GM12864 (cell line): Measurements from ENCODE around the gene OR13C4.

Experiments
- DNase-seq: peaks from one replicate; pipeline ENCODE4 v3.0.0-alpha.2; 2011; ENCODE audit warnings: low read depth
- H3K4me3 ChIP-seq: 2 replicates; pipeline ENCODE4 v1.5.1; 2011; ENCODE audit warnings: mild to moderate bottlenecking, low read depth, low read length, control low read depth
- TF ChIP-seq, protein P1 (sequence below): IDR thresholded peaks from 2 replicates; pipeline ENCODE4 v1.5.1; 2011; ENCODE audit warnings: low read depth, mild to moderate bottlenecking, moderate library complexity, low read length, control low read depth, inconsistent platforms; ENCODE audit errors: missing control alignments

OR13C4 gene

DNA sequence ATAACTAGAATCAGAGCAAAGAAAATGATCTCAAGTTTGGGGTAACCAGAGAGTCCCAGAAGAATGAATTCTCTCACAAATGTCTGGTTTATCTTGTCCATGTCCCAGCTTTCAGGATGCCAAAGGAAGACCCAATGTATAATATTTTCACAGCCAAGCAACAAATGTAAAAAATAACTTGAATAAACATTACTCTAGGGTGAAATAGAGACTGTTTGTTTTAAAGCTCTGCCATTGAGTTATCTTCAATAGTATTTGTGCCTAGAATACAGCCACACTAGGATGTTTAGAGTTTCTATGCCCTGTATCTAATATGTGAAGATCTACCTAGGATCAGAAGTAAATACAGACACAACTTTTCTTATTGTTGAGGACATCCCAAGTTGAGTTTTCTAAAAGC lies at the start of gene OR13C4:
TSS of gene OR13C4 (minus strand) at position 101 of the 400 bp plus-strand sequence. CDS start at position 101, 0 bp downstream.
- DNase-seq: no peak
- TF ChIP-seq, protein P1, sequence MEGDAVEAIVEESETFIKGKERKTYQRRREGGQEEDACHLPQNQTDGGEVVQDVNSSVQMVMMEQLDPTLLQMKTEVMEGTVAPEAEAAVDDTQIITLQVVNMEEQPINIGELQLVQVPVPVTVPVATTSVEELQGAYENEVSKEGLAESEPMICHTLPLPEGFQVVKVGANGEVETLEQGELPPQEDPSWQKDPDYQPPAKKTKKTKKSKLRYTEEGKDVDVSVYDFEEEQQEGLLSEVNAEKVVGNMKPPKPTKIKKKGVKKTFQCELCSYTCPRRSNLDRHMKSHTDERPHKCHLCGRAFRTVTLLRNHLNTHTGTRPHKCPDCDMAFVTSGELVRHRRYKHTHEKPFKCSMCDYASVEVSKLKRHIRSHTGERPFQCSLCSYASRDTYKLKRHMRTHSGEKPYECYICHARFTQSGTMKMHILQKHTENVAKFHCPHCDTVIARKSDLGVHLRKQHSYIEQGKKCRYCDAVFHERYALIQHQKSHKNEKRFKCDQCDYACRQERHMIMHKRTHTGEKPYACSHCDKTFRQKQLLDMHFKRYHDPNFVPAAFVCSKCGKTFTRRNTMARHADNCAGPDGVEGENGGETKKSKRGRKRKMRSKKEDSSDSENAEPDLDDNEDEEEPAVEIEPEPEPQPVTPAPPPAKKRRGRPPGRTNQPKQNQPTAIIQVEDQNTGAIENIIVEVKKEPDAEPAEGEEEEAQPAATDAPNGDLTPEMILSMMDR: no peak

DNA sequence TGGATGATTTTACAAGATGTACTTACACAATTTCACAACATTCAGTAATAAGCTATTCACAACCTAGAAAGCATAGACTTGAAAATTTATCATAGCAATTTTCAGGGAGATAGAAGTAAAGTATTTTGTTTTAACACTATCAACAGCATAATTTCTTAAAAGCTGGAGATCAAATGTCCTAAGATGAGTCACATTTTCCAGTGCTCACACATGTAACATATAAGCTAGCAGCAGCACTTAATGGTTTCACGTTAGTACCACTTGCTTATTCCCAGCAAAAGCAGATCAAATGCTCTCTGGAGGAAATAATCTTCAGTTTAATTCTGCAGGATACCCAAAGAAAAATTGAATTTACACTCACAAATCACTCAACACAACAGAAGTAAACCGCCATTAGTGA lies 48.4 kb upstream of the OR13C4 start:
- DNase-seq: no peak
- no peak overlapping the region for H3K4me3 ChIP-seq
- TF ChIP-seq, protein P1: no peak

More for the DNA sequence above, at the start of gene OR13C4:
- H3K4me3 ChIP-seq: no peak within 1 kb of the TSS

DNA sequence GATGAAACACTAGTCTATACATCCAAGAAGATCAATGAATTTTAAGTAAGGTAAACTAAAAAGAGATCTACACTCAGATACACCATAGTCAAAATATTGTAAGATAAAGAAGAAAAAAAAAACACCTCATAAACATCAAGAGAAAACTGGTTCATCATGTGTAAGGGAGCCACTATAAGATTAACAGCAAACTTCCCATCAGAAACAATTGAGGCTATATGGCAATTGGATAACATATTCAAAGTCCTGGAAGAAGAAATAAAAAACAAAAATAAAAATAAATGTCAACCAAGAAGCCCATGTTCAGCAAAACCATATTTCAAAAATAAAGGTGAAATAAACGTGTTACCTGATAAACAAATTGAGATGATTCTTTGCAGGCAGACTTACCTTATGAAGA lies 45.6 kb upstream of the OR13C4 start:
- TF ChIP-seq, protein P1: no peak
- no peak overlapping the region for H3K4me3 ChIP-seq
- no peak for DNase-seq

DNA sequence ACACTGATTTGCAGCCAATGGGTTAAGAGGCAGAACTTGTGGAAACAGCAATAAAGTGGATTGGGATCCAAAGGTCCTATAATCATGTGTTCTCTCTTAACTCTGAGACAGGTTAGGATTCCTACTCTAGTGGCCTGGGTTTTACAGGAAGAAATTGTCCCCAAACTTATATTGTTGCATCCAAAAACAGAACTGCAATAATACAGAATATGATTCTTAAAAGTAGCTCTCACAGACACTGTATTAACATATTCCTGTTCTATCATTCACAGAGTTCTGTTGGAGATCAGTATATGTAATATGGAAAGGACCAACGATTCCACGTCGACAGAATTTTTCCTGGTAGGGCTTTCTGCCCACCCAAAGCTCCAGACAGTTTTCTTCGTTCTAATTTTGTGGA lies 41.9 kb upstream of the OR13C4 start, which contains the start of gene OR13C8:
TSS of gene OR13C8 (plus strand) at position 301 of the 400 bp plus-strand sequence. CDS start at position 301, 0 bp downstream.
- TF ChIP-seq, protein P1: no peak
- H3K4me3 ChIP-seq: no peak within 1 kb of the TSS
- no peak for DNase-seq

DNA sequence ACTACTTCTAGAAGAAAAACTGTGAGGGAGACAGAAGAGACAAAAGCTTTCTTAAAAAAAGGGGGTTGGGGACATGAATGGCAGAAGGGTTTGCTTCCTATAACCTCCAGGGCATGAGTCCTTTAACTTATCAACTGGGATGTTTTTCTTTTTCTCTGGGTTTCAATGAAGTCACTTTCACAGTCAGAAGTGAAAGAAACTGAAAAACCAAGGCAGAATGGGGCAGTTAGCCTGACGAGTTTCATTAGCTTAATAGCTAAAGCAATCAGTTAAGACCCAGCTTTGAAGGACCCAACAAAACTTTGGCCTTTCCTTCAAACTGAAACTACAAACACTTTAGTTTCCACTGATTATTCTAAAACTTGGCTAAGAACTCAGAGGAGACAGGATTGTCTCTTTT lies 37.3 kb upstream of the OR13C4 start:
- TF ChIP-seq, protein P1: no peak
- DNase-seq: no peak
- H3K4me3 ChIP-seq: no peak overlapping the region

DNA sequence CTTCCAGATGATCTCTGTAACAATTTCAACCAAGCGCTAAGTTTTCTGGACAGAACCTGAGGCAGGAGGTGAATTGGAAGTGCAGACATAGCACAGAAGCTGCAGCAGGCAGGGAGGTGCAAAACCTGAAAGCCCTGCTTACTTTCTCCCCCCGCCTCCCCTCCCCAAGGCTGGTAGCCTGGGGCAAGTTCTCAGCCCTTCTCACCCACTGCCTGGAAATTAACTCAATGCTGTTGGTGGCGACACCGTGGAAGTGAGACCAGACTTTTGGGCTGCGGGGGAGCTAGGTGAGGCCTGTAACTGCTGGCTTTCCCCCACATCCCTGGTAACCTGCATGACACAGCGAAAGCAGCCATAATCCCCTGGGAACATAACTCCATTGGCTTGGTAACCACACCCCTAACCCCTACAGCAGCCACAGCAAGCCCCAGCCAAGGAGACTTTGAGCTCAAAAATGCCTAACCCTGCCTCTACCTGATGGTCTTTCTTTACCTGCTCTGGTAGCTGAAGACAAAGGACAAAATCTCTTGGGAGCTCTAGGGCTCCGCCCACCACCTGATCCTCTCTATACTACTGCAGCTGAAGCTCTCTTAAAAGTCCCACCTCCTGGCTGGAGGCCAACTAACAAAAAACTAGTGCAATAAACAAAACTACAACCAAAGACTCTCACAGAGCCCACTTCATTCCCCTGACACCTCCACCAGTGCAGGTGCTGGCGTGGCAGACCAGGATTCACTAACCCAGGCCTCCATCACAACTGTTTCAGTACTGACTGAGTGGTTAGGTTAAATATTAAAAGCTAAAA lies 30.0 kb upstream of the OR13C4 start:
- no peak for DNase-seq
- H3K4me3 ChIP-seq: no peak overlapping the region
- TF ChIP-seq, protein P1: no peak

DNA sequence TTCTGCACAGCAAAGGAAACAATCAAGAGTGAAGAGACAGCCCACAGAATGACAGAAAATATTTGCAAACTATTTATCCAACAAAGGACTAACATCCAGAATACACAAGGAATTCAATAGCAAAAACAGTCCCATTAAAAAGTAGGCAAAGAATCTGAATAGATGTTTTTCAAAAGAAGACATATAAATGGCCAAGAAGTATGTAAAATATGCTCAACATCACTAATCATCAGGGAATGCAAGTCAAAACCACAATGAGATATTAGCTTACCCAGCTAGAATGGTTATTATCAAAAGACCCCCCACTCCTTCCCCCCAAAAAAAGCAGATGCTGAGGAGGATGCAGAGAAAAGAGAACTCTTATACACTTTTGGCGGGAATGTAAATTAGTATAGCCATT lies 28.5 kb upstream of the OR13C4 start:
- DNase-seq: no peak
- H3K4me3 ChIP-seq: no peak overlapping the region
- TF ChIP-seq, protein P1: no peak
